Stomach smooth muscle (tissue), 2 donors: Measurements from ENCODE around the gene CD6.
A peak's percentile ranks its signal among the peaks of the same experiment; 100 is the strongest.

ENCODE experiments used
- H3K27ac ChIP-seq: one replicate; pipeline ENCODE4 v1.7.0; 2013; ENCODE audit warnings: mild to moderate bottlenecking, low read length, inconsistent platforms
- H3K27me3 ChIP-seq, 2 donors: one replicate each; pipeline ENCODE4 v1.7.0; 2013; ENCODE audit warnings: low read length in 2 of 2; ENCODE audit not compliant: insufficient read depth in 2 of 2, control insufficient read depth in 1 of 2
- H3K36me3 ChIP-seq, 2 donors: one replicate each; pipeline ENCODE4 v1.7.0; 2013; ENCODE audit warnings: low read length in 2 of 2; ENCODE audit not compliant: control insufficient read depth in 2 of 2, insufficient read depth in 2 of 2
- H3K4me1 ChIP-seq: one replicate; pipeline ENCODE4 v1.7.0; 2013; ENCODE audit warnings: low read length; ENCODE audit not compliant: control insufficient read depth, insufficient read depth
- H3K4me3 ChIP-seq, 2 donors: one replicate each; pipeline ENCODE4 v1.7.0; 2013; ENCODE audit warnings: low read length in 2 of 2
- H3K9ac ChIP-seq, 2 donors: one replicate each; pipeline ENCODE4 v1.7.0; 2013; ENCODE audit warnings: low read length in 2 of 2, mild to moderate bottlenecking in 1 of 2
- H3K9me3 ChIP-seq, 2 donors: one replicate each; pipeline ENCODE4 v1.7.0; 2013; ENCODE audit warnings: low read length in 2 of 2; ENCODE audit not compliant: control insufficient read depth in 2 of 2
- donor health status: healthy.
- donor health status: Pancreatic carcinoma.

Gene CD6

DNA sequence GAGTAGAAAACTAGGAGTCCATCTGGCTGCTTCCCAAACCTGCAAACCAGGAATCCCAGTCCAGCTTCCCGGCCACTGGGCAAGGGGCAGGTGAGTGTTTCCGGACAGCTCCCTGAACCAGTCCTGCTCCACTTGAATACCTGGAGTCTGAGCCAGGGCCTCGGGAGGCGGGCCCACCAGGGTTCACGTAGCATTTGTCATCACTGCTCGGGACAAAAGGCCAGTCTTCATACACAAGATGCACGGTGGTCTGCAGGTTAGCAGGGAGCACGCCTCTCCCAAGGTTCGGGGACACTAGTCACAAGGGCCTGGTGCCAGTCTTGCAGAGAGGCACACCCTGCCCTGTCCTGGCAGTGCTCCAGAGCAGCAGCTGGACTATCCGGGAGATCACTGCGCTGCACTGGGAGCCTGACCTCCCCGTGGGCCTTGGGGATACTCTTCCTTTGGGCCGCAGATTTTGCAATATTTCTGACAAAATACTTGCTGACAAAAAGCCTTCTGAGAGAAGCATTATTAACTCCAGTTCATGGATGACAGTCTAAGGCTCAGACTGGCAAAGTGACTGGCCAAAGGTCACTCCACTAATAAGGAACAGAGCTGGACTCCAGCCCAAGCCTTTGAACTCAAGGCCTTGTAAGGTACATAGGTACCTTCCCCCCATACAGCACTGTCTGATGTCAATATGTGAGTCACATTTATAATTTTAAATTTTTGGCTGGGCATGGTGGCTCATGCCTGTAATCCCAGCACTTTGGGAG lies 25.1 kb downstream of the CD6 start:
- H3K9ac ChIP-seq, result no peak overlapping the region
- H3K27me3 ChIP-seq, result peaks cover 6 to 8% of the 10 kb centered on the region in 2 donors
- H3K36me3 ChIP-seq, result no peaks in the 10 kb centered on the region
- no peaks in the 10 kb centered on the region for H3K4me1 ChIP-seq
- no peak overlapping the region for H3K27ac ChIP-seq
- no peak overlapping the region for H3K4me3 ChIP-seq
- H3K9me3 ChIP-seq, result no peaks in the 10 kb centered on the region

DNA sequence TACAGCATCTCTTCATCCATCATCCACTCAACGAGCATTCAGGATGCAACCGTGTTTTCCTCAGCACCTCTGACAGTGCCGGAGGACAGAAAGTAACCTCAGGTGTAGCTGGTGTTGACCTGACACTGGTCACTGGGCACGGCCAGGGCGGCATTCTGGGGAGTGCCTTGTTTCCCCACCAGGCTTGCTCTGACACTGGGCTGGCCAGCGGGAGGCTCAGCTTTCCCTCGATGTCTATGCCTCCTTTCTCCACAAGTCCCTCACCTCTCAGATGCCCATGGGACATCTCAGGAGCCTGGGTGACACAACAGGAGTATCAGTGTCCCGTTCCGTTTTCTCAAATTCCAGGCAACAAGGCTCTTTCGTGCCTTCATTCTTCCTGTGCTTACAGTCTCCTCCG lies 28.9 kb downstream of the CD6 start:
- Histone ChIP-seq H3K27me3 (peaks cover 2 to 7% of the 10 kb centered on the region in 2 donors), H3K4me1 (peaks cover 7% of the 10 kb centered on the region), H3K27ac (no peak overlapping the region), H3K9ac (no peak overlapping the region), H3K36me3 (no peaks in the 10 kb centered on the region), H3K4me3 (no peak overlapping the region), H3K9me3 (no peaks in the 10 kb centered on the region)

DNA sequence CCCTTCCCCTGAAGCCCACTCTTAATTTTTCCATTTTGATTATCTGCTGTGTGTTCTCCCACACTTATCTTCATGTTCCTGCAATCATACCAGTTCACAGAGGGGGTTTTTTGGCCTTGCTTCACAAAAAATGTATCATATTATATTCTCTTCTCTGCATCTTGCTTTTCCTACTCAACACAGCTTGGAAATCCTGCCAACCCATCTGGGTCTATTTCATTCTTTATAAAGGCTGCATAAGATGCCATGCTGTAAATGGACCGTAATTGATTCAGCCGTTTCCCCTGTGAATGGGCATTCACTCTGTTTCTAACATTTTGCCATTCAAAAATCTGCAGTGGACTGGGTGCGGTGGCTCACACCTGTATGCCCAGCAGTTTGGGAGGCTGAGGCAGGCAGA lies 30.5 kb downstream of the CD6 start:
- no peaks in the 10 kb centered on the region for H3K9me3 ChIP-seq
- peaks cover 7% of the 10 kb centered on the region for H3K4me1 ChIP-seq
- H3K27ac ChIP-seq, result no peak overlapping the region
- no peaks in the 10 kb centered on the region for H3K36me3 ChIP-seq
- H3K4me3 ChIP-seq, result no peak overlapping the region
- H3K27me3 ChIP-seq, result peaks cover 2 to 15% of the 10 kb centered on the region in 2 donors
- H3K9ac ChIP-seq, result no peak overlapping the region

DNA sequence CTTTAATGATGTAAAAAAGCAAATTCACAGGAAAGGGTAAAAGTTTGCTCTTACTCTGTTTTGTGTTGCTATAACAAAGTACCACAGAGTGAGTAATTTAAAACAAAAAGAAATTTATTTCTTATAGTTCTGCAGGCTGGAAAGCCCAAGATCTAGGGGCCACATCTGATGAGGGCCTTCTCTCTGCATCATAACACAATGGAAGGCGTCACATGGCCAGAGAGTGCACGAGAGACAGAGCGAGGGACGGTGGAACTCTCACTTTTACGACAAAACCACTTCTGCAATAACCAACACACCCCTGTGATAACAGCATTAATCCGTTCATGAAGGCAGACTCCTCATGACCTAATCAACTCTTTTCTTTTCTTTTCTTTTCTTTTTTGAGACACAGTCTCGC lies 31.1 kb downstream of the CD6 start:
- H3K4me1 ChIP-seq, result peaks cover 12% of the 10 kb centered on the region

DNA sequence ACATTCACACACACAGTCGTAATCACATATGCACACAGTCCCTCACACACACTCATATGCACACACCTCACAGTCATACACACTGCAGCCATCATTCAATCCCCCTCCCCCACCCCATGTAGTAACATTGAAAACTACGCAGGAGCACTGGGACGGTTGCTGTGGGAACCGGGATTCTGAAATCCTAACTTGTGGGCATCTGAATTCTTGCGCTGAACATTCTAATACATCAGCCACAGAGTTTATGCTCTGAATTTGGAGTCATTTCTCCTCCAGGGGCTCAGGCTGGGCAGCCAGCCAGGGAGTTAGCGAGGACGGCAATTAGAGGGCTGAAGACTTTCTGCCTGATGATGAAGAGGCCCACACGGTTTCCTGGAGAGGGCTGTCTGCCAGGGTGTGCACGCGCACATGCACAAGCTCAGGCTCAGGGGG lies 32.7 kb downstream of the CD6 start:
- Histone ChIP-seq H3K9me3 (no peaks in the 10 kb centered on the region), H3K4me3 (no peak overlapping the region), H3K9ac (no peak overlapping the region), H3K27ac (no peak overlapping the region), H3K27me3 (peaks cover 16 to 20% of the 10 kb centered on the region in 2 donors), H3K36me3 (no peaks in the 10 kb centered on the region), H3K4me1 (peaks cover 18% of the 10 kb centered on the region)

More for the DNA sequence above, 31.1 kb downstream of the CD6 start:
- H3K9ac ChIP-seq, result no peak overlapping the region
- H3K36me3 ChIP-seq, result no peaks in the 10 kb centered on the region
- no peaks in the 10 kb centered on the region for H3K9me3 ChIP-seq
- no peak overlapping the region for H3K4me3 ChIP-seq
- H3K27ac ChIP-seq, result no peak overlapping the region
- peaks cover 9 to 19% of the 10 kb centered on the region in 2 donors for H3K27me3 ChIP-seq

DNA sequence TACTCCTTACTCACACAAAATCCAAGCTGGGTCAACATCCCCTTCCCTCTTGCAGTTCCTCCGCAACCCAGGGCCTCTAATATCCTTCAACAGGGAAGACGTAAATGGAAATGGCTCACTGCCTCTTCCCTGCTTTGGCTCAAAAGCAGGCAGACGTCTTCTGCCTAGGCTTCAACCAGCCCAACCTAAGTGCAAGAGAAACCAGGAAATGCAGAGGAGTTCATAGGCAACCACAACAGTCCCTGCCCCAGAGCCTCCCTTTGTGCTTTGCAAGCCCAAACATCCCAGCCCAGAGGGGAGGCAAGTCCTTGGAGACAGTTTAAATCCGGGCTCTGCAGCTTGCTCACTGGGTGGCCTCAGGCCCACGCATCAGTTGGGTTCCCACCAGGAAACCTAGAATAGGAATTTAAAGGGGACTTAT lies 33.3 kb downstream of the CD6 start:
- H3K27me3 ChIP-seq, result peaks cover 16 to 20% of the 10 kb centered on the region in 2 donors
- H3K4me3 ChIP-seq, result no peak overlapping the region
- no peaks in the 10 kb centered on the region for H3K9me3 ChIP-seq
- no peak overlapping the region for H3K27ac ChIP-seq
- no peaks in the 10 kb centered on the region for H3K36me3 ChIP-seq
- H3K4me1 ChIP-seq, result peaks cover 18% of the 10 kb centered on the region
- no peak overlapping the region for H3K9ac ChIP-seq

DNA sequence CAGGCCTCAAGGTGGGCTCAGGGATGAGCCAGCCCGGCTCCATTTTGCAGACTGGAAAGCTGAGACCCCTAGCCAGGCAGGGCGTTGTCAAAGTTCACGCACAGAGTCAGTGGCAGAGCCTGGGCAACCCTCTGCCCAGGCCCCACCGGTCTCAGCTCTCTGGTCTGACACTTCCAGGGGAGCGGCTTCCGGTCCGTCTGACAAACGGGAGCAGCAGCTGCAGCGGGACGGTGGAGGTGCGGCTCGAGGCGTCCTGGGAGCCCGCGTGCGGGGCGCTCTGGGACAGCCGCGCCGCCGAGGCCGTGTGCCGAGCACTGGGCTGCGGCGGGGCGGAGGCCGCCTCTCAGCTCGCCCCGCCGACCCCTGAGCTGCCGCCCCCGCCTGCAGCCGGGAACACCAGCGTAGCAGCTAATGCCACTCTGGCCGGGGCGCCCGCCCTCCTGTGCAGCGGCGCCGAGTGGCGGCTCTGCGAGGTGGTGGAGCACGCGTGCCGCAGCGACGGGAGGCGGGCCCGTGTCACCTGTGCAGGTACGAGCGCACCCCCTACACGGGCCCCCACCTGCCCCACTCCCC lies 36.0 kb downstream of the CD6 start:
- no peak overlapping the region for H3K27ac ChIP-seq
- peaks cover 18% of the 10 kb centered on the region for H3K4me1 ChIP-seq
- peak overlapping the region; percentile 49 to 52 for H3K4me3 ChIP-seq
- peaks cover 14 to 20% of the 10 kb centered on the region in 2 donors for H3K27me3 ChIP-seq
- no peaks in the 10 kb centered on the region for H3K9me3 ChIP-seq
- no peak overlapping the region for H3K9ac ChIP-seq
- H3K36me3 ChIP-seq, result no peaks in the 10 kb centered on the region

DNA sequence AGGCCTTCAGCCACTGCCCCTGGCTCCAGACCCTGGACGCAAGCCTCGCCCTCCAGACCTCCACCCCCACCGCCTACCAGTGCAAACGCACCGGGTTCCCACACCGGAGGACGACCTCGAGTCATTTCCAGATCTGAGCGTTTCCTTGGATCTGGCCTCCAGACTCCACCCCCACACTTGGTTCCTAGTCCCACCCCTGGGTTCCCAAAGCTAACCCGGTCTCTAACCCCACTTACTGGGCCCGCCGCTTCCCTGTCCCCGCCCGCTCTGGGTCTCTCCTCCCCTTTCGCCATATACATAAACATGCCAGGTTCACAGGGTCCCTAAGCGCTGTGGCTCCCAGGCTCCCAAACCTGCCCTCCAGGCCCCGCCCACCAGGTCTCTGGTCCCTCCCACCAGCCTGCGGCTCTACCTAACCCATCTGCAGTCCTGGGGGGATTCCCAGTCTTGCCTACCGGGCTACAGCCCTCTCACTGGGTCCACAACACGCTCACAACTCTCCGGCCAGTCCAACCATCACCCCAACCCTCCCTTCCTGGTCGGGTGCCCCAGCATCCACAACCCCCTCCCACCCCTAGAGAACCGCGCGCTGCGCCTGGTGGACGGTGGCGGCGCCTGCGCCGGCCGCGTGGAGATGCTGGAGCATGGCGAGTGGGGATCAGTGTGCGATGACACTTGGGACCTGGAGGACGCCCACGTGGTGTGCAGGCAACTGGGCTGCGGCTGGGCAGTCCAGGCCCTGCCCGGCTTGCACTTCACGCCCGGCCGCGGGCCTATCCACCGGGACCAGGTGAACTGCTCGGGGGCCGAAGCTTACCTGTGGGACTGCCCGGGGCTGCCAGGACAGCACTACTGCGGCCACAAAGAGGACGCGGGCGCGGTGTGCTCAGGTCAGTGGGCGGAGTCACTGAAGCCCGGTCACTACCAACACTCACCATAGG lies 36.7 kb downstream of the CD6 start:
- Histone ChIP-seq H3K9me3 (no peaks in the 10 kb centered on the region), H3K36me3 (no peaks in the 10 kb centered on the region), H3K27ac (no peak overlapping the region), H3K9ac (no peak overlapping the region), H3K4me1 (peaks cover 18% of the 10 kb centered on the region), H3K4me3 (peak overlapping the region; percentile 49 to 52), H3K27me3 (peaks cover 14 to 20% of the 10 kb centered on the region in 2 donors)

DNA sequence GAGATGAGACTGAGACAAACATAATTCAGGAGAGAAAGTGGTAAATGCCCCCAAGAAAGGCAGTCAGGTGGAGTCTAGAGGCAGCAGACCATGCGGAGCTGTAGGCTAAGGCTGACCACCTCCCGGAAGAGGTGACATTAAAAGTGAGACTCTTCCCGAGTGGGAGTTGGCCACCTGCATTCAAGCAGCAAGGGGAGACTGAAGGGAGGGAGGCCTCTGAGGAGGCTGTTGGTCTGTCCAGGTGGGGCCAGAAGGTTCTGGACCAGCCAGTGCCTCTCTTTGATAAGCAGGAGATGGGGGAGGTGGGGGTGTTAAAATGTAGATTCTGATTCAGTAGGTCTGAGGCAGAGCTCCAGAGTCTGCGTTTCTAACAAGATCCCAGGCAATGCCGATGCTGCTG lies 37.5 kb downstream of the CD6 start:
- H3K27me3 ChIP-seq, result peaks cover 16 to 20% of the 10 kb centered on the region in 2 donors
- H3K27ac ChIP-seq, result no peak overlapping the region
- no peak overlapping the region for H3K4me3 ChIP-seq
- H3K4me1 ChIP-seq, result peaks cover 17% of the 10 kb centered on the region
- H3K9me3 ChIP-seq, result no peaks in the 10 kb centered on the region
- no peaks in the 10 kb centered on the region for H3K36me3 ChIP-seq
- no peak overlapping the region for H3K9ac ChIP-seq

DNA sequence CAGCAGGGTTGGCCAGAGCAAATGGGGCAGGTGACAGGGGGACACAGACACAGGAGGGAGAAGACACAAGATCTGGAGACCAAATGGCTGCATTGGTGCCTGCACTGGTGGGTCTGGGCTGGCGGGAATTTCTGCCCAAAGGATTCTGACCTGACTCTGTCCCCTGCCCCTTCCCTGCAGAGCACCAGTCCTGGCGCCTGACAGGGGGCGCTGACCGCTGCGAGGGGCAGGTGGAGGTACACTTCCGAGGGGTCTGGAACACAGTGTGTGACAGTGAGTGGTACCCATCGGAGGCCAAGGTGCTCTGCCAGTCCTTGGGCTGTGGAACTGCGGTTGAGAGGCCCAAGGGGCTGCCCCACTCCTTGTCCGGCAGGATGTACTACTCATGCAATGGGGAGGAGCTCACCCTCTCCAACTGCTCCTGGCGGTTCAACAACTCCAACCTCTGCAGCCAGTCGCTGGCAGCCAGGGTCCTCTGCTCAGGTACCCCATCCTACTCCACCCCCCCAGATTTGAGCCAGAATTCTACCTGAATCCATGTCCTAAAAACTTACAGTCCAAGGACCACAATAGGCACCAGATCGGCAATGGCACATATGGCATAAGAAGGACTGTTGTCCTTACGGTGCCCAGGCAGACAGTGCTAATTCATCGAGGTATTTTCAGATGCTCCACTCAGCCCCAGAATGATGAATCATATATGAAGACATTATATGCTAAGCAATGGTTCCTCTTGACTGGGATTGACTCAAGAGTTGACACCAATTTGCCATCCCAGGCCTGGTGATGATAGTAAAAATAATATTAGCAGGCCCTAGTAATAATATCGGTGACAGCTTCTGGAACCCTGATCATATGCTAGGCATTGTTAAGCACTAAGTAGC lies 38.2 kb downstream of the CD6 start:
- peaks cover 12% of the 10 kb centered on the region for H3K4me1 ChIP-seq
- peaks cover 16 to 20% of the 10 kb centered on the region in 2 donors for H3K27me3 ChIP-seq
- H3K36me3 ChIP-seq, result no peaks in the 10 kb centered on the region
- H3K9me3 ChIP-seq, result no peaks in the 10 kb centered on the region
- no peak overlapping the region for H3K4me3 ChIP-seq
- no peak overlapping the region for H3K9ac ChIP-seq
- no peak overlapping the region for H3K27ac ChIP-seq
